Upper lobe of right lung (tissue), 1 donor: ENCODE data around the gene PLCH2. TPM values are rescaled to one million over a fixed set of nuclear protein-coding genes. Genes with fewer than 3 reads are reported as not detected.

Experiments used
- ATAC-seq: fragments of 200-7000 bp; cut with Tn5 transposase; one replicate; pipeline ENCODE4 v1.9.1; 2020; ENCODE audit warnings: mild to moderate bottlenecking, moderate library complexity
- DNase-seq: peaks from one replicate; pipeline ENCODE4 v3.0.0-alpha.2; 2020
- H3K27ac ChIP-seq: fragments of 200-600 bp; one replicate; pipeline ENCODE4 v1.8.0; 2022
- H3K27me3 ChIP-seq: fragments of 200-600 bp; one replicate; pipeline ENCODE4 v1.8.0; 2022; ENCODE audit warnings: mild to moderate bottlenecking
- H3K36me3 ChIP-seq: fragments of 200-600 bp; one replicate; pipeline ENCODE4 v1.8.0; 2022
- H3K4me1 ChIP-seq: fragments of 200-600 bp; one replicate; pipeline ENCODE4 v1.8.0; 2022
- H3K4me3 ChIP-seq: fragments of 200-600 bp; one replicate; pipeline ENCODE4 v1.8.0; 2022; ENCODE audit warnings: mild to moderate bottlenecking
- H3K9me3 ChIP-seq: fragments of 200-600 bp; one replicate; pipeline ENCODE4 v1.8.0; 2022
- intact Hi-C: fragments of 100-400 bp; cut with DNase I; formaldehyde crosslinking; loops from one replicate; pipeline ENCODE4 v1.11.0; 2022
- total RNA-seq: library from RNA; stranded (reverse); fragmentation: NEBNext Ultra II Directional; extraction: Animal tissue kit (Norgen Biotek cat#: 25700); gene quantifications from one replicate; pipeline ENCODE4 v1.2.1, GENCODE V29; 2021
- TF ChIP-seq, protein P1 (sequence below): fragments of 200-600 bp; IDR thresholded peaks from one replicate; pipeline ENCODE4 v1.8.0; 2022; ENCODE audit warnings: antibody characterized with exemption
- donor health status: DM: no; HTN: yes; CAD: no; lungs with severe emphysema.

The PLCH2 gene
- total RNA-seq, 1 donor from 2014 or later, result 2.4 TPM

DNA sequence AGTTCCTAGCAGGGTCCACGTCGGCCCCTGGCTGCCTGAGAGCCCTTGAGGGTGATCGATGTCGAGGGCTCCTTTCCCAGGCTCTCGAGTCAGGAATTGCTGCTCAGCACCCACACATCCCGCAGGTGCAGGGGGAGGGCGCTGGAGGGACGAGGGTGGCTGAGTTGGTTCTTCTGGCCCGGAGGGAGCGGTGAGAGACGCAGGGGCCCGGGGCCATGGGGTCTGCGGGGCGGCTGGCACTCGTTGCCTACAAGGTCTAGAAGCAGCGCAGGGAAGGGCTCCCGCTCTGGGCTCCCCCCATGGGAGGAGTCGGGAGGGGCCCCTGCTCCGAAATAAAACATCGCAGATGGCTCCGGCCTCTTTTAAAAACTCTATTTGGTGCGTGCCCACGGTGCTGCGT is 32.1 kb downstream of the PLCH2 start:
- peaks cover 12% of the 10 kb centered on the region for H3K27me3 ChIP-seq
- no peaks in the 10 kb centered on the region for H3K9me3 ChIP-seq
- H3K36me3 ChIP-seq, result peaks cover 49% of the 10 kb centered on the region
- H3K4me1 ChIP-seq, result no peaks in the 10 kb centered on the region
- DNase-seq, result no peak
- no peak for ATAC-seq
- intact Hi-C loops, result no loop called here
- no peak overlapping the region for H3K27ac ChIP-seq
- no peak overlapping the region for H3K4me3 ChIP-seq
- TF ChIP-seq, protein P1, sequence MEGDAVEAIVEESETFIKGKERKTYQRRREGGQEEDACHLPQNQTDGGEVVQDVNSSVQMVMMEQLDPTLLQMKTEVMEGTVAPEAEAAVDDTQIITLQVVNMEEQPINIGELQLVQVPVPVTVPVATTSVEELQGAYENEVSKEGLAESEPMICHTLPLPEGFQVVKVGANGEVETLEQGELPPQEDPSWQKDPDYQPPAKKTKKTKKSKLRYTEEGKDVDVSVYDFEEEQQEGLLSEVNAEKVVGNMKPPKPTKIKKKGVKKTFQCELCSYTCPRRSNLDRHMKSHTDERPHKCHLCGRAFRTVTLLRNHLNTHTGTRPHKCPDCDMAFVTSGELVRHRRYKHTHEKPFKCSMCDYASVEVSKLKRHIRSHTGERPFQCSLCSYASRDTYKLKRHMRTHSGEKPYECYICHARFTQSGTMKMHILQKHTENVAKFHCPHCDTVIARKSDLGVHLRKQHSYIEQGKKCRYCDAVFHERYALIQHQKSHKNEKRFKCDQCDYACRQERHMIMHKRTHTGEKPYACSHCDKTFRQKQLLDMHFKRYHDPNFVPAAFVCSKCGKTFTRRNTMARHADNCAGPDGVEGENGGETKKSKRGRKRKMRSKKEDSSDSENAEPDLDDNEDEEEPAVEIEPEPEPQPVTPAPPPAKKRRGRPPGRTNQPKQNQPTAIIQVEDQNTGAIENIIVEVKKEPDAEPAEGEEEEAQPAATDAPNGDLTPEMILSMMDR, result no peak

DNA sequence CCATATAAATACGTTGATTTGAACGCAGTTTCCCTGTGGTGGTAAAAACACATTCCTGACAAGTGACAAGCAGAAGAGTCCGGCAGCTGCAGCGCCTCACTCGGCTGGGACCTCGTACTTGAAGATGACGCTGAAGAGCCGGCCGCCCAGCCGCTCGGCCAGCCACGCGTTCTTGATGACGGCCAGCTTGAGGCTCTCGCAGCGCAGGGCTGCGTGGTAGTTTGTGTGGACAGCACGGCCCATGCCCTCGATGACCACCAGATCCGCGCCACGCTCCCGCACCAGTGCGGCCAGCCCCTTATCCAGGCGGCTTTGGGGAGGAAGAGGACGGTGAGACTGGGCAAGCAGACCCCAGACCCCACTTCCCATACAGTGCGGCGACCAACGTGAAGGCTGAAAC is 32.7 kb downstream of the PLCH2 start:
- peaks cover 11% of the 10 kb centered on the region for H3K27me3 ChIP-seq
- peaks cover 55% of the 10 kb centered on the region for H3K36me3 ChIP-seq
- no peaks in the 10 kb centered on the region for H3K9me3 ChIP-seq
- DNase-seq (no peak), ATAC-seq (no peak)
- H3K4me1 ChIP-seq, result no peaks in the 10 kb centered on the region
- no peak overlapping the region for H3K4me3 ChIP-seq
- H3K27ac ChIP-seq, result no peak overlapping the region
- intact Hi-C loops, result no loop called here
- TF ChIP-seq, protein P1, result no peak

DNA sequence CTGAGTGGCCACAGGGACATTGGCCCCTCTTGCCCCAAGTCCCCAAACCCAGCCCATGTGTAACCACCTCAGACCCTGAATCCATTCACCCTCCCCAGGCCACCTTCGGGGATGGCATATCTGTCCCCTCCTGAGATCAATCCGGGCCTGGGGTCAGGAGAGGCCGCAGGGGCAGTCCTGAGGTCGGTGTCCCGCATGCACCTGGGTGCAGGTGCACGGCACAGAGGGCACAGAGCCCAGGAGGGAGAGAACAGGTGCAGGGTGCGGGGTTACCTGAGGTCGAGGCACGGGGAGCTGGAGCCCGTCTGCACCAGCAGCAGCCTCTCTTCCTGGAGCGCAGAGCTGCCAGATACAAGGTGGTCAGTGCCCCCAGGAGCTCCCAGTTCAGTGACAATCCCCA is 33.5 kb downstream of the PLCH2 start:
- Histone ChIP-seq H3K4me1 (no peaks in the 10 kb centered on the region), H3K9me3 (no peaks in the 10 kb centered on the region), H3K36me3 (peaks cover 61% of the 10 kb centered on the region), H3K27ac (no peak overlapping the region), H3K4me3 (no peak overlapping the region), H3K27me3 (peaks cover 9% of the 10 kb centered on the region)
- no peak for DNase-seq
- ATAC-seq, result no peak
- intact Hi-C loops, result no loop called here
- TF ChIP-seq, protein P1, result no peak

DNA sequence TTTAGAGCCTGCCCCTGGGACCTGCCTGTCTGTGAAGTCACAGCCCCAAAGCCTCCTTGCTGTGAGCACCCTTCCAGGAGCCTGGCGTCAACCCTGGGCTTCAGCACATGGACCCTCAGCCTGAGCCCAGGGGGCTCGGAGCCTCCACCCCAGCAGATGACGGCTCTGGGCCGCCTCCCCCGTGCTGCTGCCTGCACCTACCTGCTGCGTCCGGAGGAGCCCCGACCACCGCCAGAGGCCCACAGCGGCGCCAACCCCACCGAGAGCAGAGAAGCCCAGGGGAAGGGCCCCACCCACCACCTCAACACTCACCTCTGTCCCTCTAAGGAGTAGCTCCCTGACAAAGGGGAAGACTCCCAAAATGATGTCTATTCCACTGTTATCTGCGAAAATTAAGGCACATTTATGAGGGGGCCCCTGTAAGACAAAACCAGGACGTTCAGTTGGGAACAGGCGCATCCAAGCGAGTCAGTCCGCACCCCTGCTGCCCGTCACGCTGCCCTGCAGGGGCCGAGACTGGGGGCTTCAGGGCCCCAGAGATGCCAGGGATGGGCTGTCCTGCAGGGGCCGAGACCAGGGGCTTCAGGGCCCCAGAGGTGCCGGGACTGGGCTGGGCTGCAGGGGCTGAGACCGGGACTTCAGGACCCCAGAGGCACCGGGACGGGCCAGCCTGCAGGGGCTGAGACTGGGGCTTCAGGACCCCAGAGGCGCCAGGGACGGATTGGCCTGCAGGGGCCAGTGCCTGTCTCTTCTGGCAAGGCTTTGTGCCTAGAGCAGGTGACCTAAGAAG is 34.5 kb downstream of the PLCH2 start:
- no peak overlapping the region for H3K4me3 ChIP-seq
- H3K36me3 ChIP-seq, result peaks cover 71% of the 10 kb centered on the region
- ATAC-seq (no peak), DNase-seq (no peak)
- H3K27ac ChIP-seq, result no peak overlapping the region
- TF ChIP-seq, protein P1, result no peak
- no peaks in the 10 kb centered on the region for H3K9me3 ChIP-seq
- no peaks in the 10 kb centered on the region for H3K4me1 ChIP-seq
- intact Hi-C loops, result no loop called here
- no peaks in the 10 kb centered on the region for H3K27me3 ChIP-seq

DNA sequence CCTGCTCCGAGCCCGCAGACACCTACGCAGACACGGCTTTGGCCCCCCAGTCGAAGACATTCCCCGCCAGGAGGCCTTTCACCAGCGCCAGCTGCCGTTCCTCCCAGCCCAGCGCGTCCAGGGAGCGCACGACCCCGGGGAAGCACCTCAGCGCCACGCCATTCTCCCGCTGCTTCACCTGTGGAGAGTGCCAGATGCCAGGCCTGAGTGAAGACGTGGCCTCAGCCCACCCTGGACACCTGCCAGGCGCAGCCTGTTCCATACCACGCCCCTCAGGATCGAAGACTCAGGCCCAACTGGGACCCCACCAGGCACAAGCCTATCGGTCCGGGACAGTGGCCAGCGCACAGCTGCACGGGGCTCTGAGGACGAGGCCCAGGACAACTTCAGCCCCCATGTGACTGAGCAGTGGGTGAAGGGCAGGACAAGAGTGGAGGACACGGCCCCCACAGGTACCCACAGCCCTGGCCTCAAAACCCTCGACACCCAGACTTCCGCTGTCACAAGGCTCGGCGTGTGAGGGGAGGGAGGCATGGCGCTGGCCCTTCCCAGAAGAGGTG is 36.9 kb downstream of the PLCH2 start:
- no peaks in the 10 kb centered on the region for H3K9me3 ChIP-seq
- no peaks in the 10 kb centered on the region for H3K4me1 ChIP-seq
- no peaks in the 10 kb centered on the region for H3K27me3 ChIP-seq
- no peak overlapping the region for H3K4me3 ChIP-seq
- ATAC-seq (no peak), DNase-seq (no peak)
- TF ChIP-seq, protein P1, result no peak
- H3K36me3 ChIP-seq, result peaks cover 93% of the 10 kb centered on the region
- intact Hi-C loops, result no loop called here
- no peak overlapping the region for H3K27ac ChIP-seq
